ENCODE measurements around the gene HIRA. TPM values are rescaled to one million over a fixed set of nuclear protein-coding genes. Genes with fewer than 3 reads are reported as not detected.
A peak's percentile ranks its signal among the peaks of the same experiment; 100 is the strongest.

Gene HIRA
- total and polyA plus RNA-seq, 11 donors: 3.7 to 25.4 (median 17.3) TPM

DNA sequence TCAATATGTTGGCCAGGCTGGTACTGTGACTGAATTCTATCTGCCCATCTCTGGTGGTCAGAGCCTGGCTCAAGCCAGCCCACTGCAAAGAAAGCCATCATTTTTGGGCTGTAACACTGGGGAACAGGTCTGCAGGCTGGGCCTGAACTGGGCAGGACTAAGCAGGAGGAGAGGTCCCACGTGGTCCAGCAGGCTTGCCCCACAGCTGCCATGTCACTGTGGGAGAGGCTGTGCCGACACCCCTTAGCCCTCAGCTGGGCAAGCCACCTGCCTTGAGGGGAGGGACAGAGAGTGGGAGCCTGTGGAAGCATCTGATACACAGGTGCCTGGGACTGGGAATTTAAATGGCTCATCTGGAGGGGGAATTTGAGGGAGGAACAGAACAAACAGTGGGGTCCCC is 73.3 kb downstream of the HIRA start:
- Histone ChIP-seq H3K36me3 (peaks cover 0 to 100% (median 94%) of the 10 kb centered on the region in 9 donors), H3K27me3 (no peaks in the 10 kb centered on the region), H3K4me1 (no peaks in the 10 kb centered on the region), H3K27ac (no peak overlapping the region), H3K9me3 (no peaks in the 10 kb centered on the region), H3K4me3 (no peak overlapping the region)
- ATAC-seq (no peak), DNase-seq (no peak)
- intact Hi-C loops (cut with DNase I): no loop called here
- WGBS, 4 donors: 94 to 96% (median 95%) methylated on average over 2 of the region's 2 CpGs
- TF ChIP-seq POLR2A (IDR thresholded peaks at IDR 0.05): no peak
- TF ChIP-seq, protein P1, sequence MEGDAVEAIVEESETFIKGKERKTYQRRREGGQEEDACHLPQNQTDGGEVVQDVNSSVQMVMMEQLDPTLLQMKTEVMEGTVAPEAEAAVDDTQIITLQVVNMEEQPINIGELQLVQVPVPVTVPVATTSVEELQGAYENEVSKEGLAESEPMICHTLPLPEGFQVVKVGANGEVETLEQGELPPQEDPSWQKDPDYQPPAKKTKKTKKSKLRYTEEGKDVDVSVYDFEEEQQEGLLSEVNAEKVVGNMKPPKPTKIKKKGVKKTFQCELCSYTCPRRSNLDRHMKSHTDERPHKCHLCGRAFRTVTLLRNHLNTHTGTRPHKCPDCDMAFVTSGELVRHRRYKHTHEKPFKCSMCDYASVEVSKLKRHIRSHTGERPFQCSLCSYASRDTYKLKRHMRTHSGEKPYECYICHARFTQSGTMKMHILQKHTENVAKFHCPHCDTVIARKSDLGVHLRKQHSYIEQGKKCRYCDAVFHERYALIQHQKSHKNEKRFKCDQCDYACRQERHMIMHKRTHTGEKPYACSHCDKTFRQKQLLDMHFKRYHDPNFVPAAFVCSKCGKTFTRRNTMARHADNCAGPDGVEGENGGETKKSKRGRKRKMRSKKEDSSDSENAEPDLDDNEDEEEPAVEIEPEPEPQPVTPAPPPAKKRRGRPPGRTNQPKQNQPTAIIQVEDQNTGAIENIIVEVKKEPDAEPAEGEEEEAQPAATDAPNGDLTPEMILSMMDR (IDR thresholded peaks at IDR 0.05): no peak

DNA sequence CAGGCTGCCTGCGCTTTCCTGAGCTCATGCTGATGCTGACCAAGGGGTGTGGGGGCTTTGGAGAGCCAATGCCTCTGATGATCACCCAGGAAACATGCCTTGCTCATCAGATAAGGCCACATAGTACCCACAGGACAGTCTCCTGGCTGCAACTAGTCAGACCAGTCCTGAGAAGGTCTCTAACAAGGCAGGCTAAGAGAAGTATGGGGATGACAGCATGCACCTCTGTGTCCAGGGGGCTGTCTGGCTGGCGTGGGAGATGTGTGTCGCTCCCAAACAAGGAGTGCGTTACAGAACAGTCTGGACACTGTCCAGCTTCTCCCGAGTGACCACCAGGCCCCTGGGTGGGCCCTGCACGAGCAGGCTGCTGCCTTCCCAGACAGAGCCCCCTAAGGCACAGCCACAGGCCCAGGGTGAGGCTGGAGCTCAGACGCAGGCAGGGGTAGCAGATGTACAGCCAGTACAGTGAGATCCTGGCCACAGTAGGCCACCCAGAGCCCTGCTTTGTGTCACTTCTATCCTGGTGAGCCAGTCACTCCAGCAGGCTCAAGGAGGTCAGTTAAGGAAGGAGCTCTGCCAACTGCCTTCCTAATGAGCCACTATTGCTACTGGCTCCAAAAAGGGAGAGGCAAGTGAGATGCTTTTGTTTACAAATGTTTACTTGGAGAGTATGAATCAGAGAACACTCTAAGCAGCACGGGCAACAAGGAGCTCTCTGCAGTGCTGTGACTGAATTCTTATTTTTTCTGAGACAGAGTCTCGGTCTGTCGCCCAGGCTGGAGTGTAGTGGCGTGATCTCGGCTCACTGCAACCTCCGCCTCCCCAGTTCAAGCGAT is 74.0 kb downstream of the HIRA start:
- H3K4me1 ChIP-seq: no peaks in the 10 kb centered on the region
- no peak overlapping the region for H3K27ac ChIP-seq
- no peaks in the 10 kb centered on the region for H3K9me3 ChIP-seq
- DNase-seq (no peak), ATAC-seq (no peak)
- WGBS, 4 donors: 90 to 94% (median 93%) methylated on average over 14 of the region's 14 CpGs
- H3K4me3 ChIP-seq: no peak overlapping the region
- peaks cover 0 to 100% (median 99%) of the 10 kb centered on the region in 9 donors for H3K36me3 ChIP-seq
- H3K27me3 ChIP-seq: no peaks in the 10 kb centered on the region
- intact Hi-C loops (cut with DNase I): no loop called here
- TF ChIP-seq, protein P1 (IDR thresholded peaks at IDR 0.05): no peak
- TF ChIP-seq POLR2A (IDR thresholded peaks at IDR 0.05): no peak

DNA sequence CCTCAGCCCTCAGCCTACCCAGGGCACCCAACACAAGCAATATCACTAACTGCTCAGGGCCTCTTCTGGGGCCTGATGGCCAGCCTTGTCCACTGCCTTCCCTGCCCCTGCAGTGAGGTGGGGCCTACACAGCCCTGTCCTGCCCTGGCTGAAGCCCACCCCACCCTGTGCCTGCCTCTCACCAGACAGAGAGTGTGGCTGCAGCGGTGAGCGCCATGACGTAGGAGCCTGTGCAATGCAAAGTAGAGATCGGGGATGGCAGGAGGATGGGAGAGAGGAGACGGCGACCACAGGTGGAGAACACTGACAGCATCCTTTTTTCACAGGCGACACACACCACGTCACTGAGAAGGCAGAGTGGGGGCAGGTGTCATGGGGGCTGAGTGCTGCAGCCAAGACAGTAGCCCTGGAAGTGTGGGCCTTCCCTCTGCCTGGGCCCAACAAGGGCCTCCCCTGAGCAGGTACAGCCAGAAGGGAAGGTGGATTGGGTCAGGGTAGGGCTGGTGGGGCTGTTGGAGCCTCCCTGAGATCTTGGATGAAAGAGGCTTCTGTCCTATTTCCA is 74.7 kb downstream of the HIRA start:
- ATAC-seq (no peak), DNase-seq (no peak)
- H3K36me3 ChIP-seq: peaks cover 0 to 100% (median 99%) of the 10 kb centered on the region in 9 donors
- 93 to 99% (median 97%) methylated on average over 8 of the region's 8 CpGs for WGBS, 4 donors
- H3K4me3 ChIP-seq: no peak overlapping the region
- no peak overlapping the region for H3K27ac ChIP-seq
- intact Hi-C loops (cut with DNase I): no loop called here
- H3K4me1 ChIP-seq: no peaks in the 10 kb centered on the region
- no peaks in the 10 kb centered on the region for H3K27me3 ChIP-seq
- TF ChIP-seq POLR2A (IDR thresholded peaks at IDR 0.05): no peak
- TF ChIP-seq, protein P1 (IDR thresholded peaks at IDR 0.05): no peak
- no peaks in the 10 kb centered on the region for H3K9me3 ChIP-seq

- DNase-seq: peak in 1 of 5 donors; percentile 10
- ATAC-seq: no peak
- whole genome bisulfite sequencing, 4 donors: 90 to 92% (median 91%) methylated on average over 7 of the region's 7 CpGs
- Histone ChIP-seq H3K27me3 (no peaks in the 10 kb centered on the region), H3K27ac (no peak overlapping the region), H3K4me1 (no peaks in the 10 kb centered on the region), H3K36me3 (peaks cover 2 to 100% (median 99%) of the 10 kb centered on the region in 9 donors), H3K4me3 (no peak overlapping the region), H3K9me3 (no peaks in the 10 kb centered on the region)
- intact Hi-C loops (cut with DNase I): no loop called here
- TF ChIP-seq, protein P1 (IDR thresholded peaks at IDR 0.05): no peak
- TF ChIP-seq POLR2A (IDR thresholded peaks at IDR 0.05): no peak
These were observed 75.9 kb downstream of the HIRA start for GRCh38 chr22:19355413-19356157.
